ENCODE results near the gene GTF2A1L.

Gene GTF2A1L, protein sequence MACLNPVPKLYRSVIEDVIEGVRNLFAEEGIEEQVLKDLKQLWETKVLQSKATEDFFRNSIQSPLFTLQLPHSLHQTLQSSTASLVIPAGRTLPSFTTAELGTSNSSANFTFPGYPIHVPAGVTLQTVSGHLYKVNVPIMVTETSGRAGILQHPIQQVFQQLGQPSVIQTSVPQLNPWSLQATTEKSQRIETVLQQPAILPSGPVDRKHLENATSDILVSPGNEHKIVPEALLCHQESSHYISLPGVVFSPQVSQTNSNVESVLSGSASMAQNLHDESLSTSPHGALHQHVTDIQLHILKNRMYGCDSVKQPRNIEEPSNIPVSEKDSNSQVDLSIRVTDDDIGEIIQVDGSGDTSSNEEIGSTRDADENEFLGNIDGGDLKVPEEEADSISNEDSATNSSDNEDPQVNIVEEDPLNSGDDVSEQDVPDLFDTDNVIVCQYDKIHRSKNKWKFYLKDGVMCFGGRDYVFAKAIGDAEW

DNA sequence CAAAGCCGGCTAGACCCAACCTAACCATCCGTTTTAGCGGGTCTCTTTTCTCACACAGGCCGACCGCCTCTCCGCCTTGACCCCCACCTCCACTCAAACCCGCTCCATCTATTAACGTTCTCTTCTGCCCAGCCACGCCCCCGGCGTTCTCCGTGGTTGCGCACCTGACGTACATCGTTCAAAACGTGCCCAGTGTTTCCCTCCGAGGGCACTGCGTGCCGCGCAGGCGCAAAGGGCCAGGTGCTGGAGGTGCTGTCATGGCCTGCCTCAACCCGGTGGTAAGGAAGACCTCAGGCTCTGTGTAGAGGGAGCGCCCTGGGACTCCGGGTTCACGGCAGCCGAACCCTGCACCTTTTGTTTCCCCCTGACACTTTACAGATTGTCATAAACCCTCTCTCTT lies at the start of gene GTF2A1L:
GTF2A1L (plus strand) TSS at position 239 of the 400 bp plus-strand sequence; CDS start at position 258, 19 bp downstream.
- TF ChIP-seq, protein P1, sequence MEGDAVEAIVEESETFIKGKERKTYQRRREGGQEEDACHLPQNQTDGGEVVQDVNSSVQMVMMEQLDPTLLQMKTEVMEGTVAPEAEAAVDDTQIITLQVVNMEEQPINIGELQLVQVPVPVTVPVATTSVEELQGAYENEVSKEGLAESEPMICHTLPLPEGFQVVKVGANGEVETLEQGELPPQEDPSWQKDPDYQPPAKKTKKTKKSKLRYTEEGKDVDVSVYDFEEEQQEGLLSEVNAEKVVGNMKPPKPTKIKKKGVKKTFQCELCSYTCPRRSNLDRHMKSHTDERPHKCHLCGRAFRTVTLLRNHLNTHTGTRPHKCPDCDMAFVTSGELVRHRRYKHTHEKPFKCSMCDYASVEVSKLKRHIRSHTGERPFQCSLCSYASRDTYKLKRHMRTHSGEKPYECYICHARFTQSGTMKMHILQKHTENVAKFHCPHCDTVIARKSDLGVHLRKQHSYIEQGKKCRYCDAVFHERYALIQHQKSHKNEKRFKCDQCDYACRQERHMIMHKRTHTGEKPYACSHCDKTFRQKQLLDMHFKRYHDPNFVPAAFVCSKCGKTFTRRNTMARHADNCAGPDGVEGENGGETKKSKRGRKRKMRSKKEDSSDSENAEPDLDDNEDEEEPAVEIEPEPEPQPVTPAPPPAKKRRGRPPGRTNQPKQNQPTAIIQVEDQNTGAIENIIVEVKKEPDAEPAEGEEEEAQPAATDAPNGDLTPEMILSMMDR (IDR thresholded peaks at IDR 0.05; ENCODE audit: control insufficient read depth, insufficient read depth, low read depth, low read length, missing control alignments) = no peak
- H3K4me3 ChIP-seq (ENCODE audit: control insufficient read depth, low read depth, low read length) = no peak within 1 kb of the TSS
- DNase-seq (ENCODE audit: low read depth) = no peak

DNA sequence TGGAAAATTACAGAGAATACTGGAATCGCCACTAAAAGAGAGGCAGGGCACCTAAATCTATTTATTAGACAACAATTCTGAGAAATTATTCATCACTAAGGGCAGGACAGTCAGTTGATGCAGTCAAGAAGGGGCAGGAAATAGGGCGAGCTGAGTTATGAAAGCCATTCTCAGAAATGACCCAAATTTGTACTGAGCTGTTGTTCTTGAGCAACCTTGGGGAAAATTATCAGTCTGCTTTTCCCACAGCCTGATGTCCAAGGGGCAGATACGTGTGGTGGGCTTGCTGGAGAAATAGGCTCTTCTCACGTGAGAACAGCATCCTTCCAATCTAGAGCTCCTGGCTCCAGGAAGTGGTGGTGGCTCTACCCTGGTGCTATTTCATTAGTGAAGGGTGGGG lies 49.1 kb upstream of the GTF2A1L start:
- TF ChIP-seq, protein P1 (IDR thresholded peaks at IDR 0.05; ENCODE audit: control insufficient read depth, insufficient read depth, low read depth, low read length, missing control alignments) = no peak
- no peak overlapping the region for H3K4me3 ChIP-seq (ENCODE audit: control insufficient read depth, low read depth, low read length)
- no peak for DNase-seq (ENCODE audit: low read depth)

DNA sequence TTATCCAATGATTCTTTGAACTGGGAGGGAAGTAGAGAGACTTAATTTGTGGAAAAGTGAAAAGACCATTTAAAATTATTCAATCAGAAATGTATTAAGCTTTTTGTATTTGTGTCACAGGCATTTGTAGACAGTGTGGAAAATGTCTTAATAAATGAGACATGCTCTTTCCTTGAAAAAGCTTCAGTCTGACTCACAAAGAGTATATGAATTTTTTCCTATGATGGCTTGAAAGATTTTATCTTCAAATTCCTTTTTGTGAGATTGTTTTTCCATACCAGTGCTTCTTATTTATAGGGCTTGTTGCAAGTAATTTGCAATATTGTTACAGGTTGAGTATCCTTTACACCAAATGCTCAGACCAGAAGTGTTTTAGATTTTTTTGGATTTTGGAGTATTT lies 48.2 kb upstream of the GTF2A1L start:
- TF ChIP-seq, protein P1 (IDR thresholded peaks at IDR 0.05; ENCODE audit: control insufficient read depth, insufficient read depth, low read depth, low read length, missing control alignments) = no peak
- DNase-seq (ENCODE audit: low read depth) = no peak
- H3K4me3 ChIP-seq (ENCODE audit: control insufficient read depth, low read depth, low read length) = no peak overlapping the region

DNA sequence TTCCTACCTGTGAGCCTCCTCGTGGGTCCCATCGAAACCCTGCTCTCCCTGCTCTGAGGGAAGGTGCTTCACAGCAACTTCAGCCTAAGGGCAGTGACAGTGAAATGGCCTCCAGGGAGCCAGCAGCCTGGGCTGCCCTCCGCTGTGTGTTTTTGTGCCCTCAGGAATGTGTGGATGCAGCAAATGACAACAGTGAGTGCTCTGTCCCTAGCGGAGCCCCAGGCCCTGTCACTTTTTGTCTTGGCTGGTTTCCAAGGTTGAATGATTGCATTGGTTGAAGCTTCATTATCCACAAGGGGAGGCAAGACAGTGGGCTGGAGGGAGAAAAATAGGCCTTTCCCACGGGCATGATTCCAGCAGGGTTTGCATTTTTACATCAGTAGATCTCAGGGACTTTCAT lies 44.8 kb upstream of the GTF2A1L start:
- TF ChIP-seq, protein P1 (IDR thresholded peaks at IDR 0.05; ENCODE audit: control insufficient read depth, insufficient read depth, low read depth, low read length, missing control alignments) = no peak
- DNase-seq (ENCODE audit: low read depth) = no peak
- no peak overlapping the region for H3K4me3 ChIP-seq (ENCODE audit: control insufficient read depth, low read depth, low read length)

DNA sequence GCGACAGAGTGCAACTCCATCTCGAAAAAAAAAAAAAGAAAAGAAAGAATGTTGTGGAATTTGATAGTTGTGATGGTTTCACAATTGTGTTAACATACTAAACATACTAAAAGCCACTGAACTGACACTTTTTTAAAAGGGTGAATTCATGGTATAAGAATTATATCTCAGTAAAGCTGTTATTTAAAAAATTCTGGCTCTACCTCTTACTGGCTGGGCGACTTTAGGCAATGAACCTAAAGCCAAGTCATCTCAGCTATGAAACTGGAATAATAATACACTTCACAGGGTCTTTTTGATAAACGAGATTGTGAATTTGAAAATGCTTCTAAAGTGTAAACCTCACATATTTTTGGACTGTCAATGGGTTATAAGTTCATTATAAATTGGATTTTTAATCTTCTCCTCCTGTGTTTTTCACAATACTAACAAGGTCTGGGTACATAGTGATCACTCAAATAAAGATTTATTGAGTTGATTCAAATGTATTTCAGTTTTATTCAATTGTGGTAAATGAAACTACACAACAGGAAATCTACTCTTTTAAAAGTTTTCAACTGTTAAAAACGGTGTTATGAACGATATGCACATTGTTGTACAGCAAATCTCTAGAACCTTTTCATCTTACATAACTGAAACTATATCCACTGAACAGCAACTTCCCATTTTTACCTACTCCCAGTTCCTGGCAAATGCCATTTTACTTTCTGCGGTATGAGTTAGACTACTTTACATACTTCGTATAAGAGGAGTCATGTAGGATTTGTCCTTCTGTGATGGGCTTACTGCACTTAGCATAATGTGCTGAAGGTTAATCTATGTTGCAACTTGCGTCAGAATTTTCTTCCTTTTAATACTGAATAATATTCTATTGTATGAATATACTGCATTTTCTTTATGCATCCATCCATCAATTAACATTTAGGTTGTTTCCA lies 43.0 kb upstream of the GTF2A1L start:
- TF ChIP-seq, protein P1 (IDR thresholded peaks at IDR 0.05; ENCODE audit: control insufficient read depth, insufficient read depth, low read depth, low read length, missing control alignments) = no peak
- no peak for DNase-seq (ENCODE audit: low read depth)
- H3K4me3 ChIP-seq (ENCODE audit: control insufficient read depth, low read depth, low read length) = no peak overlapping the region

DNA sequence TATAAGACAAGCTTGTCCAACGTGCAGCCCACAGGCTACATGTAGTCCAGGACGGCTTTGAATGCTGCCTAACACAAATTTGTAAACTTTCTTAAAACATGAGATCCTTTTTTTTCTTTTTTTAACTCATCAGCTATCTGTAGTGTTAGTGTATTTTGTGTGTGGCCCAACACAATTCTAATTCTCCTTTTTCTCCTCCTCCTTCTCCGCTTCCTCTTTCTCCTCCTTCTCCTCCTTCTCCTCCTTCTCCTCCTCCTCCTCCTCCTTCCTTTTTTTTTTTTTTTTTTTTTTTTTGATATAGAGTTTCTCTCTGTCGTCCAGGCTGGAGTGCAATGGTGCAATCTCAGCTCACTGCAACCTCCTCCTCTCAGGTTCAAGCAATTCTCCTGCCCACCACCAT lies 39.3 kb upstream of the GTF2A1L start:
- H3K4me3 ChIP-seq (ENCODE audit: control insufficient read depth, low read depth, low read length) = no peak overlapping the region
- DNase-seq (ENCODE audit: low read depth) = no peak
- TF ChIP-seq, protein P1 (IDR thresholded peaks at IDR 0.05; ENCODE audit: control insufficient read depth, insufficient read depth, low read depth, low read length, missing control alignments) = no peak
